GM18519 (cell line): Measurements from ENCODE around the gene SCLT1.
"Not testable (repeated sequence)": the region's sequence is repeated elsewhere in the genome, so short reads cannot be mapped to it uniquely, and the experiment has no call there.

Source experiments
- ATAC-seq: cut with Tn5 transposase; IDR thresholded peaks from one replicate; pipeline ENCODE4 v1.9.1; 2021; ENCODE audit warnings: mild to moderate bottlenecking, moderate library complexity; ENCODE audit not compliant: unreplicated experiment, low FRiP score

SCLT1 gene

DNA sequence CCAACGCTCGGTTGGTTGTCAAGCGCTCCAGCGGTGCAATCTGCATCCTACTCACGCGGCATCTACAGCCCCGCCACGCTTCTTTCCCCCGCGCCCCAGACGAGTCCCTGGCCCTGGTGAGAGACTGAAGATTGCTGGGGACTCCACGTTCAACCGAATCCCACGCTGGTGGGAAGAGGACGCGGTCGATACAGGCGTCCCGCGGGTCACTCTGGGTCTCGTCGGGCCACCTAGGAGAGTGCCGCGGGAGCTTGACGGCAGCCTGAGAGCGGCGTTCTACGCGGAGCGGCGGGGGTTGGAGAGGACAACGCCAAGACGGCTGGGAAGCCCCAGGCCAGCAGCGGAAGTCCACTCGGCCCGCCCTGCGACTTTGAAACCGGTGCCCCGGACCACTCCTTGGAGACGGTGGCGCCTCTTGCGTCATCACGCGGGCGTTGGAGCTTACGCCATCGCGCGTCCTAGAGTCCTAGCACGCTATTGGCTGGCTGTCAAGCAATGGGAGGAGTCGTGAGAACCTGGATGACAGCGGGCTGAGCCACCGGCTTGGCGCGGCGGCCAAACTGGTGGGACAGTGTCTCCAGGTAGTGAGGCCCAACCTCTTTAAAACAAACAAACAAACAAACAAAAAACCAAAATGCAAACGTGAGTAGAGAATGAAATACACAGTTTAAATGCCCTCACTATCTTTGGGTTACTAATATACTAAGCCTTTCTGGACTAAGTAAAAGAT, at the start of gene SCLT1:
Gene SCLT1, minus strand, starts transcription at position 349 of the 730 bp plus-strand sequence. CDS start 436 bp downstream, outside the sequence.
- ATAC-seq = peak; percentile 92

DNA sequence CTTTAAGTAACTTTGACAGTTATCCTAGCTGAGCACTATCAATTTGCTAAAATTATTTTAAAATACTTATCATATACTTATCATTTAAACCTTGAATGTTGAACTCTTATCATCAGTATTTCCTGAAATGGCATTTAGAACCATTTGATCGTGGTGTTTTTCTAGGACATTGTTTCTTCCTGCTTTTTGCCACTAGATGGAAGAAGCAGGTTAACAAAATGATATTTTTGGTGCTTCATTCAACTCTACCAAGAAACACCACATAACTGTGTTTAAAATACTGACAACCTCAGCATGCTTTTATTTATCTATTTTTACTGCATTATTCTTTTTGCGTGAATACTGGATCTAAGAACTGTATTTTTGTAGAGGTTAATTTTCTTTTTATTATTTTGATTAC, 47.2 kb upstream of the SCLT1 start:
- no peak for ATAC-seq

DNA sequence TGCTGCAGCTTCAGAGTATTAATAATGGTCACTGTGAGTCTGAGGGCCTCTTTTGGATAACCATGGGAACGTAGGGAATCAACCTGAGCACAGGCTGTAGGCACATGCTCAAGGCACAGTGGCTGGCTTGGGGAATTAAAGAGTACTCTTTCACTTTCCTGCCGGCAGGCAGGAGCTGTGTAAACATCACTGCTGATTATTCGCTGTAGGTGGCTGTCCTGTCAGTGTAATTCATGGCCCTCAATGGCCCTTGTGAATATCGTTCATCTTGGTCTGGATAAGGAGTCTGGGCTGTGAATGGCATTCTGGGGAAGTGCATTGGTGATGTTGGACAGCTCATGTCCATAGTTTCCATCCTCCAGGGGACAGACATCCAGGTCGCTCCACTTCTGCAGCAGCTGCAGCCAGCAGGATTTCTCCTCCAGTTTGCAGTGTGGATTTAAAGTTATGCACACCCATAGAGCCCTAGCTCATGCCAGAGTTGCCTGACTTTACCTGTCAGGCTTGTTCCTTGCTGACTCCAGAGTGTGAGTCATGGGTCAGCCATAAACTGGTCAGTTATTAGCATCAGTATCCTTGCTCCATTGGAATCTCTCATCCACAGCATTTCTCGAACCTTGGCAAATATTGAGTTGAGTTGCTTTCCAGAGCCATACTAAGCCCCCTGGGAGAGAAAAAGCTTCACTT, 45.6 kb upstream of the SCLT1 start:
- ATAC-seq = no peak

DNA sequence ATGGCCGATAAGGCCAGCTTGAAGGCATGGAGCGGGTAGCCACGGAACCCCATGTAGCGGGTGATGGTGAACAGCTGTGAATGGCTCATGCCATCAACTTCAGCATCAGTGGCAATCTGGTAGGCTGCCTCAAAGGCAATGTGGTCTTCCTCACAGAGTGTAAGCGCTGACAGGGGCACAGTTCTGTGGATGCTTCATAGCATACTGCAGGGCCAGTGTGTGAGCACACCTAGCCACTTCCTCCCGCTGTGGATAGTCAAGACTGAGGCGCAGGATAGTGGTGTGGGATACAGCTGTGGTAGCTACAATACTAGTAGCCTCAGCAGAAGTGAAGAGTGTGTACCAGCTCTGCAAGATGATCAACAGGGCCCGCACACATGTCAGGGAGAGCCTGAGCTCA, 43.1 kb upstream of the SCLT1 start:
- no peak for ATAC-seq

DNA sequence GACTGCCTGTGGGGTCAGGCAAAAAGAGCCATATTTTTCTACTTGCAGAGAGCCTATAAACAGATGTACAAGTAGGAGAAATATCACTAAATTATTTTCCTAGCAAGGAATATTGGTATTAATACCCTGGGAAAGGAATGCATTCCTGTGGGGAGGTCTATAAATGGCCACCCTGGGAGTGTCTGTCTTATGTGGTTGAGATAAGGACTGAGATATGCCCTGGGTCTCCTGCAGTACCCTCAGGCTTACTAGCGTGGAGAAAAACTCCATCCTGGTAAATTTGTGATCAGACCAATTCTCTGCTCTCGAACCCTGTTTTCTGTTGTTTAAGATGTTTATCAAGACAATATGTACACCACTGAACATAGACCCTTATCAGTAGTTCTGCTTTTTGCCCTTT, 38.0 kb upstream of the SCLT1 start:
- ATAC-seq = no peak

DNA sequence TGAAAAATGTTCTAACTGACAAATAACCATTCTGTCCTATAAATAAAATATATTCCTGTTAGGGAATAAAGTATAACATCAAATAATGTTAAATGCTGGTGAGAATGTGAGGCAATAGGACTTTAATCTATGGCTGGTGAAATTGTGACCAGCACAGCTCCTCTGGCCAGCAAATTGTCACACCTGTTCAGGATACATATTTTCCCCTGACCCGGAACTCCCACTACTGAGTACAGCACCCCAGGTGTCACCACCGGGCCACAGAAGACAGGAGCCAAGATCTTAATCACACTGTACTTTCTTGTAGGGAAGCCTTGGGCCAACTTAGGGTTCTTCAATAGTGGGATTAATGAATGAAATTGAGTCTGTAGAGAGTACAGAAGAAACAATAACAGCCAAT, 35.8 kb upstream of the SCLT1 start:
- no peak for ATAC-seq

DNA sequence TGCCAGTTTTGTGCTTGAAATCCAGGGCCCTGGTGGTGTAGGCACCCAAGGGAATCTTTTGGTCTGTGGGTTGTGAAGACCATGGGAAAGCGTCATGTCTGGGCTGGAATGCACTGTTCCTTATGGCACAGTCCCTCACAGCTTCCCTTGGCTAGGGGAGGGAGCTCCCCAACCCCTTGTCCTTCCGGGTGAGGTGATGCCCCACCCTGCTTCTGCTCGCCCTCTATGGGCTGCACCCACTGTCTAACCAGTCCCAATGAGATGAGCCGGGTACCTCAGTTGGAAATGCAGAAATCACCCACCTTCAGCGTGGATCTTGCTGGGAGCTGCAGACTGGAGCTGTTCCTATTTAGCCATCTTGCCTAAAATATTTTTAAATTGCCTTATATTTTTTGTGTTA, 33.3 kb upstream of the SCLT1 start:
- not testable (repeated sequence) for ATAC-seq

DNA sequence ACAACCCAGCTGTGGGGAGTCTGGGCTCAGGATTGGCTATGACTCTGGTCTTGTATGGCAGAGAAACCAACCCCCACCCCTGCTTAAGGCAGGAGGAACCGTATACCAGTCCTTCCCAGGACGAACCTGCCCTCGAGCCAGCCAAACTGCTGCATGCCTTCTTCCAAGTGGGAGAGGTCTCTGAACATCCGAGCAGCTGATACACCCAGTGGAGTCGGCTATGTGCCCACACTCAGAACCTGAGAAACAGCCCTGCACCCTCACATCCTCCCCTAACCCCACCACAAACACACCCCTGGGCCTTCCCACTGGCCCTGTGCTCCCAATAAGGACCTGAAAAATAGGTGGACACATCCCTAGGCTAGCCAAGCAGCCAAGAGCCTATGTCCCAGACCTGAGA, 24.4 kb upstream of the SCLT1 start:
- ATAC-seq = no peak

DNA sequence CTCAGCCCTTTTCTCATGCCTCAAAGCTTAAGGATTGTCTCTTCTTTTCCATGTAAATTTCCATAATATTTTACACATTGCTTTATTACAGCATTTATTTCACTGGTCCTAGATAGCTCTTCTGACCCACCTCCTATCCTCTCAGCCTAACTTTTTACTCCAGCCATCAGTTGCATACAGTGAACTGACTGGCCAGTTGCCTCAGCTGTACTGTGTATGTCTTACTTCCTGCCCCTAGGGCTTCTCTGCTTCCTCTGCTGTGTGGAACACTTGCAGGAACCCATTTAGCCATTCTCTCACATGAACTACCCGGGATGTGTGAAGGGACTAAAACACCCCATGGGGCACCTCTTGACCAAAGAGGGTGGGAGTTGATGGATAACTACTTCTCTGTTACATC, 20.6 kb upstream of the SCLT1 start:
- no peak for ATAC-seq

DNA sequence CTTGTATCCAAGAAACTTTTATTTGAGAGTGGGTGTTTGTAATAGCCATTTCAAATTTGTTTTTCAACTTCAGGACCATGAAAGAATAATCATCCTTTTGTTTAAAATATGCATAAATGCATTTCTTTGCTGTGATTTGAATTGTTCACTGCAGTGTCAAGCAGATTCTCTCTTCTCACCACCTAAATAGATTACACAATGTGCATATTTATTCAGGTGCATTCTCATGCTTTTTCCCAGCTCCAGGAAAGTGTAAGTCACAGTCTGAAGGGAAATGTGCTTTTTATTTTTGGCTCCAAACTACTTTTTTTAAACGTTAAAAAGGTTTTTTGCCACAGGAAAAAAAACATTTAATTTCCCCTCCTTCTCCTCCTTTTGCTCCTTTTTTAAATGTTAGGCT, 20.1 kb upstream of the SCLT1 start:
- no peak for ATAC-seq

DNA sequence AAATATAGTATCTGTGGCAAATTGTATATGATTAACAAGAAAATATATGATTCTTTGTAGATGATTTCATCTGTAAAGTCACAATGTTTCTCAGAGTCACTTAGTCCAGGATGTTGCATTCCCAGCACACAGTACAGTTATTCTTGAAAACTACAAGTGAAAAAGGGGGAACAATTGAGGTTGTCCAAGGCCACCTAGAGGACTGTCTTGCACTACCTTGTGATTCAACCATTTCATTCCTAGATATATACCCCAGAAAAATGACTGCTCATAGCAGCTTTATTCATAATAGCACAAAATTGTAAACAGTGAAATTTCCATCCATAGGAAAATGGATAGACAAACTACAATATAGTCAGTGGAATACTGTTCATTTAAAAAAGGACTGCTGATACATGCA, 18.6 kb upstream of the SCLT1 start:
- no peak for ATAC-seq

DNA sequence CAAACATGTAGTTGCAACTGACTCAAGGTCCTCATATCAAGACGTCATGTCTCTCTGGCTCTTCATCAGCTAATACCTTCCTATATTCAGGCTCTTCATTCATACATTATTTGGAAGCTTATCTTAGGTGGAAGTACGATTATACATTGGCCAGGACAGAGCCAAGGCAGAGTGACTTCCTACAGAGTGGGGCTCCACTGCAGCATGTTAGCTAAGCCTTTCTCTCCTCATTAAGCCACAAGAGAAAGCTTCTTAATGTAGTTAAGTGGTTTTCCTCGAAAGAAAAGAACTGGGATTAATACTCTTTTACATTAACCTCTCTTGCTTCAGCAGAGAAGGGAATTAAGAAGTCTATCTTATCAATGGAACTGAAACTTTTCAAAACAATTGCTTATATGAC, 17.6 kb upstream of the SCLT1 start:
- no peak for ATAC-seq

DNA sequence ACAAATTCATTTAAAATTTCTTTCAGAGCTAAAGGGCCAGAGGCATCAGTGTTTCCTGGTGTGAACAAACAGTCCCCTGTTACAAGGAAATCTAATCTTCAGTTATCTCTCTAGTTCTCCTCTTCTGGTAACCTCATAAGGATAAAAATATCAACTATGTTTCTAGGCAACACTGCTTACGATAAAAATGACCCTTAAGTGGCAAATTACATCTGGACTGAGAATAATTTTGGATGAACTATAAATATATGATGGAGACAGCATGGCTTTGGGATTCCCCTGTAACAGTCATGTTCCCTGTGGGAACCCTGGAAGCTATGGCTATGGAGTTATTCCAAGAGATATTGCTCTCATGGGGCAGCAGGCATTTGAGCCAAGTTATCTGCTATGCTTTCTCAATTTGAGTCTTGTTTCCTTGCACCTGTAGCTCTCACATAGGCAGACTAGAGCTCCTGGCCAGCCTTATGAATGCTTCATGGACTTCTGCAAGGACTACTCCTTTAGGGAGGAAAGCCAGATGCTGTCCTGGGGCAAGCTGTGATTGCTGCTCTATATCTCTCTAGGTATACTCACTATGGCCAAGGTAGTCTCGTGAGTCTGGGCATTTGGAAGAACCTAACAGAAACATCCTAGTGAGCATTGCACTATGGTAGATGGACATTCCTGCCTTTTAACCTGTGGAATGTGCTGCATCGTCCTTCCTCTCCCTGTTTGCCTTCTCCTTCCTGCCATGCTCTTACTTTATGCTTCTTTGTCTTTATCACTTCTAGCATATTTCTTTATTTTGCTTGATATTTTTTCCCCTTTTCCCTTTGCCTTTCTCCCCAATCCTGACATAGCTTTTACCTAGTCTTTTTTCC, 16.9 kb upstream of the SCLT1 start:
- ATAC-seq = no peak

DNA sequence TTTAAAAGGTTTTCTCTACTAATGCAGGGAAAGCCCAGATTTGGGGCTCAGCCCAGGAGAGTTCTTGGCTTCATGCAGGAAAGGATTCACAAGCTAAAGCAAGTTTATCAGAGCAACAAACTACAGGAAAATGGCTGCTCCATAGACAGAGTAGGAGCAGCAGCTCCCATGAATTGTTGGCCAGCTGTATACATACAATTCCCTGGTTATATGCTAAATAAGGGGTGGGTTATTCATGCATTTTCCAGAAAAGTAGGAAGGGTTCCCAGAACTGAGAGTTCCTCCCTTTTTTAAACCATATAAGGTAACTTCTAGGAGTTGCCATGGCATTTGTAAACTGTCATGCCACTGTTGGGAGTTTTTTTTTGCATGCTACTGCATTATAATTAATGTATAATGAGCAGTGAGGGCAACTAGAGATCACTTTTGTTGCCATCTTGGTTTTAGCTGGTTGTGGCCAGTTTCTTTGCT, 5.2 kb upstream of the SCLT1 start:
- no peak for ATAC-seq

DNA sequence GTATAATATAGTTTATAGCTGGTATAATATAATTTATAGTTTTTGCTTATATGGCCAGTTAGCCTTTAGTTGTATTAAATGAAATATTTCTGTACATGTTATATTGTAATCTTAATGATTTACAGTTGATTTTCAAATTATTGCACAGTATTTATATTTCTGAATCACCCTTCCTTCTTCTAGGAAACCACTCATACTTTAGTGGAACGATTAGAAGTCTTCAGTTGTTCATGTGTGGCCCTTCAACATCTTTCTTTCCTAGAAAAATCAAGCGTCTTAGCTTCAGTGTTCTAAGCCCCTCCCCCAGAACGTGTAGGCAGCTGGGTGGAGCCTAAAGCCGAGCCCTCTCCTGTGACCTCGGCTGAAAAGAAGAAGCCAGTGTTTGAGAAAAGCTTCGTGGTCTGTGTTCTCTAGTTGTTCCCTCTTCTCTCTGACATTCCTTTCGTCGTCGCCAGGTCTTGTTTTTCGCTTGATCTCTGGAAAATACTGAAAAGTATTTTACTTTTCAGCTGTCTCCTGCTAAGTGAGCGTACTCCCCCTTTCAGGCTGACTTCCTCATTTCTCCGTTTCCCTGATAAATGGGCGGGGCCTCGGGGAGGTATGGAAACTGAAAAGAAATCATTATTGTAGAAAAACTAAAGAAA, 2.6 kb upstream of the SCLT1 start, which contains the start of gene C4orf33:
Gene C4orf33, plus strand, starts transcription at position 342 of the 644 bp plus-strand sequence. CDS start 6,459 bp downstream, outside the sequence.
- ATAC-seq = peak; percentile 36

DNA sequence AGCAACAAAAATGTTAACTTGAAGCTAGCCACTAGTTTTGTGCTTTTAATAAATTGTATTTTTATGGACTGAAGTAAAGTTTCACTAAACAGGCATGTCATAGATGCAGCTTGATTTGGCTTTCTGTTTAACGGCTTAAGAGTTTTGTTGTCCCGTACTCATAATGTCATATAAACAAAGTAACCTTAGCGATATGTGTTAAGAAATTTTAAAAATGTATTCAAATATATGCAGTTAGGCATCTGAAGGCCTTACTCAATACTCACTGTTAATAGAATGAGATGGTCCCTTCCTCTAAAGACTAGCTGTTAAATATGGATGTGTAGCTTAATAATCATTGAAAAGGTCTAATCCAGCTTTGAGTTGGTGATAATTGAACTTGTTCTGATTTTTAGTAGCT, 1.0 kb upstream of the SCLT1 start:
- ATAC-seq = no peak

DNA sequence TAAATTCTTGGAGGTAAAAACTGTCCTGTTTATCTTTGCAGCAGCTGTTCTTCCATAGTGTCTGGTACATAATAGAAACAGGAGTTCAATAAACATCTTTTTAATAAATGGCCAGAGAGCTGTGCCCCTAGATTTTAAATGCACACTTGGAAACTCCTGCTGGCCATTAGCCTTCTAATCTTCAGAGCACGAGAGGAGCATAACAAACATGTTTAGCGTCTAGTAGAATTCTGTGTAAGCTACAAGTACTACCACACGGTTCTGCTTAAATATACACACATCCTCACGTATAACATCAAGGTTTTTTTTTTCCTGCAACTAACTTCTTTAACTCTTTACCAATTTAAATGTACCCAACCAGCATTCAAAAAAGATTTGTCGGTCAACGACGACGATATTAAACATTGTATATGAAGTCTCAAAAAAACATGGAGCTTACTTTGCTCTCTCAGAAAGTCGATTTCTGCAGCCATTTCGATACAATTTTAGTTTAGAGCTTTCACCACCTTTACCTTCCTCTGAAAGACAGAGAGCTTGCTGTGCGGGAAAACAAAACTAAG, 628 bp downstream of the SCLT1 start:
- no peak for ATAC-seq

DNA sequence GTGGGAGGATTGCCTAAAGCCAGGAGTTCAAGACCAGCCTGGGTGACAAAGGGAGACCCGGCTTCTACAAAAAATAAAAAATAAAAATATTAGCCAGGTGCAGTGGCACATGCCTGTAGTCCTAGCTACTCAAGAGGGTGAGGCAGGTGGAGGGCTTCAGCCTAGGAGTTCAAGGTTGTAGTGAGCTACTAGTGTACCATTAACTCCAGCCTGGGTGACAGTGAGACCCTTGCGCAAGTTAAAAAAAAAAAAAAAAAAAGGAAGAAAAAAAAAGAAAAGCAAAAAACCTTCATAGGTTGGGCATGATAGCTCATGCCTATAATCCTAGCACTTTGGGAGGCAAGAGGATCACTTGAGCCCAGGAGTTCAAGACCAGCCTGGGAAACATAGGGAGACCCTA, 5.8 kb downstream of the SCLT1 start:
- no peak for ATAC-seq

DNA sequence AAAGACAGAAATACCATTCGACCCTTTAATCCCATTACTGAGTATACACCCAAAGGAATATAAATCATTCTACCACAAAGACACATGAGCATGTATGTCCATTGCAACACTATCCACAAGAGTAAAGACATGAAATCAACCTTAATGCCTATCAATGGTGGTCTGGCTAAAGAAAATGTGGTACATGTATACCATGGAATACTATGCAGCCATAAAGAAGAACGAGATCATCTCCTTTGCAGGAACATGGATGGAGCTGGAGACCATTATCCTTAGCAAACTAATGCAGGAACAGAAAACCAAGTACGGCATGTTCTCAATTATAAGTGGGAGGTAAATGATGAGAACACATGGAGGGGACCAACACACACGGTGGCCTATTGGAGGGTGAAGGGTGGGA, 7.9 kb downstream of the SCLT1 start:
- no peak for ATAC-seq

DNA sequence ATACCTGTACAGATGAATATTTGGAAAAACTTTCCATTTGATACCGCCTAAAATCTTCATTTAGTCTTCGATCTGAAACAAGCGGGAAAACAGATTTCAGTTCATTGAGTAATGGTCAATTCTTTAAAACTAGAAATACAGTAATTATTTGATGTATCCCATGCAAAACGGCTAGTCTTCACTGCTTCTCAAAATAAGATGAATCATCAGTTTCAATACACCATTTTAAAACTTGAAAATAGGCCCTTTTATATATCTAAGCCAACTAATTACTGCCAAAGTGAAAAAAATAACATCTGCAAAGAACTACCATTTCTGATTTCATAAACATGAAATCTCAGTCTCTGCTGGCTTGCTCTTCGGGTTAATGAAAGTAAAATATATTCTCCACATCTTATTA, 11.0 kb downstream of the SCLT1 start:
- no peak for ATAC-seq
